ENCODE results near the gene JCHAIN. TPM values are rescaled to one million over a fixed set of nuclear protein-coding genes. Genes with fewer than 3 reads are reported as not detected.
"Not testable (repeated sequence)": the region's sequence is repeated elsewhere in the genome, so short reads cannot be mapped to it uniquely, and the experiment has no call there.

The JCHAIN gene
- polyA plus RNA-seq, 2 of the 4 experiments (the other 2 are of a cell fraction), result 0.17 to 0.22 TPM

- Histone ChIP-seq H3K4me3 (peak overlapping the region; percentile 70), H3K4me2 (peak overlapping the region; percentile 71), H3K4me1 (peaks cover 21% of the 10 kb centered on the region), H3K9me3 (no peaks in the 10 kb centered on the region), H3K27ac (peak overlapping the region; percentile 87 to 96)
- CTCF ChIA-PET, result interaction anchor here (1.0 kb wide), 3 partner anchors 10 to 35 kb away, joined by 3 to 6 read pairs (median 4); partner anchors contain the start of gene JCHAIN
- ATAC-seq, result peak in 1 of 2 experiments; percentile 21; a peak in 2 of 6 replicates
- POLR2A ChIA-PET, result no interaction called here
- TF ChIP-seq, protein P1, sequence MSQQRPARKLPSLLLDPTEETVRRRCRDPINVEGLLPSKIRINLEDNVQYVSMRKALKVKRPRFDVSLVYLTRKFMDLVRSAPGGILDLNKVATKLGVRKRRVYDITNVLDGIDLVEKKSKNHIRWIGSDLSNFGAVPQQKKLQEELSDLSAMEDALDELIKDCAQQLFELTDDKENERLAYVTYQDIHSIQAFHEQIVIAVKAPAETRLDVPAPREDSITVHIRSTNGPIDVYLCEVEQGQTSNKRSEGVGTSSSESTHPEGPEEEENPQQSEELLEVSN (IDR thresholded peaks at IDR 0.05; ENCODE audit: borderline replicate concordance, low read depth), result 0 out of 2 replicates have a peak, but pooled peaks have one; percentile 1
- TF ChIP-seq TP53 (CRISPR knock-in tag; IDR thresholded peaks at IDR 0.05) (no peak), MYC (IDR thresholded peaks at IDR 0.05; ENCODE audit: borderline replicate concordance, low read length) (no peak), HEYL (CRISPR knock-in tag; IDR thresholded peaks at IDR 0.05) (no peak), JUNB (IDR thresholded peaks at IDR 0.05) (no peak)
- 89% methylated on average over 13 of the region's 13 CpGs for WGBS (ENCODE audit: missing lambda C conversion rate)
- FAIRE-seq, result no peak
- DNase-seq (ENCODE audit: low read depth in 1 of 2, low spot score in 1 of 2), result peak in 1 of 2 experiments; percentile 9
Observed at GRCh38 chr4:70687392-70687791, 21.1 kb upstream of the JCHAIN start.

GRCh38 chr4:70682142-70682541, 15.8 kb upstream of the JCHAIN start:
- CTCF ChIA-PET; FAIRE-seq; H3K4me1 ChIP-seq; H3K4me3 ChIP-seq; H3K27ac ChIP-seq; ATAC-seq; H3K9me3 ChIP-seq; POLR2A ChIA-PET; H3K4me2 ChIP-seq; DNase-seq (ENCODE audit: low read depth in 1 of 2, low spot score in 1 of 2): not testable (repeated sequence)
- WGBS (ENCODE audit: missing lambda C conversion rate), result 61% methylated on average over 3 of the region's 3 CpGs

DNA sequence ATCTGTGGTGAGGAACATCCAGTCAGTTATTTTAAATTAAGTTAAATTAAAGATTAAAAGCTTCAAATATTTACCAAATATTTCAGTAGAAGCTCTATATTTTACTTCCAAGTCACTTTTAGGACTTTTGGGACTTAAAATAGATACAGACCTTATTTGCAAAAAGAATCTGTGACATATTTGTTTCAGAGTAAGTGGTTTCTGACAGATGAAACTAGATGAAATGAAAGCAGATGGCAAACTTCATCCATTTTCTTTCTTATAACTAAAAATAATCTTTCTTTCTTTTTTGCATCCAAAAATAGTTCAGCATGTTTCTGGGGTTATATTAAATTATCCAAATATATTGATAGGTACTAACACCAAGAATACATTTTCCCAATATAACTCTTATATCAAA, 15.4 kb upstream of the JCHAIN start:
- ChIA-PET POLR2A (no interaction called here), CTCF (no interaction called here)
- Histone ChIP-seq H3K4me3 (no peak overlapping the region), H3K27ac (no peak overlapping the region), H3K9me3 (no peaks in the 10 kb centered on the region), H3K4me1 (no peaks in the 10 kb centered on the region), H3K4me2 (no peak overlapping the region)
- DNase-seq (ENCODE audit: low read depth in 1 of 2, low spot score in 1 of 2) (no peak), FAIRE-seq (no peak), ATAC-seq (no peak)
- TF ChIP-seq ELK1 (IDR thresholded peaks at IDR 0.05; ENCODE audit: low read depth, low read length) (no peak), HOXA7 (CRISPR knock-in tag; IDR thresholded peaks at IDR 0.05) (no peak), EP300 (IDR thresholded peaks at IDR 0.05) (no peak), RFX5 (IDR thresholded peaks at IDR 0.05) (no peak), MAFK (IDR thresholded peaks at IDR 0.05; ENCODE audit: partially characterized antibody) (no peak)

DNA sequence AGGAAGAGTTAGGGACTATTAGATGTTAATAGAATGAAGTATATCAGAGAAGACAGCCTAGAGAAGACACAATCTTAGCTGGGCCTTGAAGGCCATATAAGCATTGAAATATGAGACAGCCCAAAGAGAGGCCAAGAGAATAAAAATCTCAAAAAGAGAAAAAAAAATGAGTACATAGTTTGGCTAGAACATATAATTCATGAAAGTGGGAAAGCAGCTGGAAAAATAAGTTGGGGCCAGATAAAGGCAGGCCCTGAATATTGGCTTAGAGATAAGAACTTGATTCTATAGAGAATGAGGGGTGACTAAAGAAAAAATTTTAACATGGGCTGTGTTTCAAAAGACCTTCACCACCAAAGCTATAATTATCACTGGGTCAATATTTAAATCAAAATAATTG, 14.6 kb upstream of the JCHAIN start:
- ATAC-seq (no peak), FAIRE-seq (no peak), DNase-seq (ENCODE audit: low read depth in 1 of 2, low spot score in 1 of 2) (no peak)
- H3K9me3 ChIP-seq, result no peaks in the 10 kb centered on the region
- no peak overlapping the region for H3K27ac ChIP-seq
- ChIA-PET CTCF (no interaction called here), POLR2A (no interaction called here)
- no peaks in the 10 kb centered on the region for H3K4me1 ChIP-seq
- TF ChIP-seq ZC3H11A (IDR thresholded peaks at IDR 0.05) (no peak), BHLHE40 (IDR thresholded peaks at IDR 0.05; ENCODE audit: low read depth, low read length) (no peak), CEBPB (IDR thresholded peaks at IDR 0.05) (no peak), ZSCAN20 (CRISPR knock-in tag; IDR thresholded peaks at IDR 0.05) (no peak), CBX2 (IDR thresholded peaks at IDR 0.05; ENCODE audit: borderline replicate concordance, low read depth) (no peak), KDM5A (IDR thresholded peaks at IDR 0.05) (no peak), JUNB (IDR thresholded peaks at IDR 0.05) (no peak), GATA3 (IDR thresholded peaks at IDR 0.05; ENCODE audit: borderline replicate concordance) (no peak), HEYL (CRISPR knock-in tag; IDR thresholded peaks at IDR 0.05) (no peak), FOSL2 (IDR thresholded peaks at IDR 0.05) (no peak), FOSL2 (CRISPR knock-in tag; IDR thresholded peaks at IDR 0.05) (no peak), CHD2 (IDR thresholded peaks at IDR 0.05; ENCODE audit: low read length, partially characterized antibody) (no peak), MAZ (IDR thresholded peaks at IDR 0.05; ENCODE audit: borderline replicate concordance, low read depth, low read length) (no peak), TFCP2L1 (CRISPR knock-in tag; IDR thresholded peaks at IDR 0.05) (no peak), ZFP36 (IDR thresholded peaks at IDR 0.05; ENCODE audit: borderline replicate concordance, partially characterized antibody) (no peak), HOXB5 (CRISPR knock-in tag; IDR thresholded peaks at IDR 0.05) (no peak)
- TF ChIP-seq, protein P1 (IDR thresholded peaks at IDR 0.05; ENCODE audit: borderline replicate concordance, low read depth), result no peak
- H3K4me3 ChIP-seq, result no peak overlapping the region
- no peak overlapping the region for H3K4me2 ChIP-seq

All from A549 (cell line).